ENCODE measurements around the gene PFDN4.

Gene PFDN4

GRCh38 chr20:54199721-54200176 is 8.1 kb upstream of the PFDN4 start:
- H2AFZ ChIP-seq (ENCODE audit: low read depth, low read length), result no peak overlapping the region
- H3K27ac ChIP-seq (ENCODE audit: low read length), result no peak overlapping the region
- H3K4me1 ChIP-seq (ENCODE audit: low read length), result peaks cover 31% of the 10 kb centered on the region
- peaks cover 24% of the 10 kb centered on the region for H3K27me3 ChIP-seq (ENCODE audit: low read depth, low read length)
- H3K36me3 ChIP-seq (replicated peaks; ENCODE audit: low read depth, low read length), result no peaks in the 10 kb centered on the region
- no peaks in the 10 kb centered on the region for H4K20me1 ChIP-seq (ENCODE audit: insufficient read depth, low read length)
- H3K9me3 ChIP-seq (ENCODE audit: insufficient read depth, low read length), result no peaks in the 10 kb centered on the region
- TF ChIP-seq EZH2phosphoT487 (IDR thresholded peaks at IDR 0.05; ENCODE audit: low read depth) (no peak), CTCF (IDR thresholded peaks at IDR 0.05; ENCODE audit: low read depth, low read length) (peak; percentile 99)
- no peaks in the 10 kb centered on the region for H3K79me2 ChIP-seq (ENCODE audit: low read length)
- no peak overlapping the region for H3K4me3 ChIP-seq (ENCODE audit: low read length)
- no peak overlapping the region for H3K9ac ChIP-seq (ENCODE audit: low read length)
- peak overlapping the region; percentile 2; the same call in 1 of the 2 replicates for H3K4me2 ChIP-seq (ENCODE audit: low read length)

GRCh38 chr20:54200487-54201267 is 7.2 kb upstream of the PFDN4 start:
- no peaks in the 10 kb centered on the region for H3K36me3 ChIP-seq (replicated peaks; ENCODE audit: low read depth, low read length)
- no peaks in the 10 kb centered on the region for H3K79me2 ChIP-seq (ENCODE audit: low read length)
- peaks cover 31% of the 10 kb centered on the region for H3K4me1 ChIP-seq (ENCODE audit: low read length)
- no peak overlapping the region for H3K27ac ChIP-seq (ENCODE audit: low read length)
- TF ChIP-seq CTCF (IDR thresholded peaks at IDR 0.05; ENCODE audit: low read depth, low read length) (no peak), EZH2phosphoT487 (IDR thresholded peaks at IDR 0.05; ENCODE audit: low read depth) (no peak)
- H3K27me3 ChIP-seq (ENCODE audit: low read depth, low read length), result peaks cover 27% of the 10 kb centered on the region
- H2AFZ ChIP-seq (ENCODE audit: low read depth, low read length), result no peak overlapping the region
- H3K4me2 ChIP-seq (ENCODE audit: low read length), result no peak overlapping the region
- H3K9me3 ChIP-seq (ENCODE audit: insufficient read depth, low read length), result no peaks in the 10 kb centered on the region
- H4K20me1 ChIP-seq (ENCODE audit: insufficient read depth, low read length), result no peaks in the 10 kb centered on the region
- no peak overlapping the region for H3K4me3 ChIP-seq (ENCODE audit: low read length)
- H3K9ac ChIP-seq (ENCODE audit: low read length), result no peak overlapping the region

GRCh38 chr20:54201268-54201846 is 6.5 kb upstream of the PFDN4 start:
- Histone ChIP-seq H3K36me3 (replicated peaks; ENCODE audit: low read depth, low read length) (no peaks in the 10 kb centered on the region), H3K9ac (ENCODE audit: low read length) (no peak overlapping the region), H2AFZ (ENCODE audit: low read depth, low read length) (no peak overlapping the region), H3K79me2 (ENCODE audit: low read length) (no peaks in the 10 kb centered on the region), H3K4me3 (ENCODE audit: low read length) (no peak overlapping the region), H3K4me2 (ENCODE audit: low read length) (no peak overlapping the region), H3K4me1 (ENCODE audit: low read length) (peaks cover 31% of the 10 kb centered on the region), H3K27ac (ENCODE audit: low read length) (no peak overlapping the region), H4K20me1 (ENCODE audit: insufficient read depth, low read length) (no peaks in the 10 kb centered on the region), H3K27me3 (ENCODE audit: low read depth, low read length) (peaks cover 27% of the 10 kb centered on the region), H3K9me3 (ENCODE audit: insufficient read depth, low read length) (no peaks in the 10 kb centered on the region)
- TF ChIP-seq CTCF (IDR thresholded peaks at IDR 0.05; ENCODE audit: low read depth, low read length), result no peak
- no peak for TF ChIP-seq EZH2phosphoT487 (IDR thresholded peaks at IDR 0.05; ENCODE audit: low read depth)

- Histone ChIP-seq H3K27me3 (ENCODE audit: low read depth, low read length) (peaks cover 27% of the 10 kb centered on the region), H3K4me1 (ENCODE audit: low read length) (peaks cover 32% of the 10 kb centered on the region), H3K9me3 (ENCODE audit: insufficient read depth, low read length) (no peaks in the 10 kb centered on the region), H3K9ac (ENCODE audit: low read length) (no peak overlapping the region), H3K36me3 (replicated peaks; ENCODE audit: low read depth, low read length) (no peaks in the 10 kb centered on the region), H3K4me3 (ENCODE audit: low read length) (no peak overlapping the region), H4K20me1 (ENCODE audit: insufficient read depth, low read length) (no peaks in the 10 kb centered on the region), H3K27ac (ENCODE audit: low read length) (no peak overlapping the region), H2AFZ (ENCODE audit: low read depth, low read length) (no peak overlapping the region), H3K79me2 (ENCODE audit: low read length) (peaks cover 5% of the 10 kb centered on the region), H3K4me2 (ENCODE audit: low read length) (no peak overlapping the region)
- TF ChIP-seq CTCF (IDR thresholded peaks at IDR 0.05; ENCODE audit: low read depth, low read length) (no peak), EZH2phosphoT487 (IDR thresholded peaks at IDR 0.05; ENCODE audit: low read depth) (no peak)
Observed at GRCh38 chr20:54203281-54203680, 4.6 kb upstream of the PFDN4 start.

All from OCI-LY3 (cell line).